GM18520 (cell line): ENCODE data around the gene ANKHD1.
"Not testable (repeated sequence)": the region's sequence is repeated elsewhere in the genome, so short reads cannot be mapped to it uniquely, and the experiment has no call there.

Experiments used
- ATAC-seq: cut with Tn5 transposase; IDR thresholded peaks from one replicate; pipeline ENCODE4 v1.9.1; 2021; ENCODE audit not compliant: unreplicated experiment

Gene ANKHD1

DNA sequence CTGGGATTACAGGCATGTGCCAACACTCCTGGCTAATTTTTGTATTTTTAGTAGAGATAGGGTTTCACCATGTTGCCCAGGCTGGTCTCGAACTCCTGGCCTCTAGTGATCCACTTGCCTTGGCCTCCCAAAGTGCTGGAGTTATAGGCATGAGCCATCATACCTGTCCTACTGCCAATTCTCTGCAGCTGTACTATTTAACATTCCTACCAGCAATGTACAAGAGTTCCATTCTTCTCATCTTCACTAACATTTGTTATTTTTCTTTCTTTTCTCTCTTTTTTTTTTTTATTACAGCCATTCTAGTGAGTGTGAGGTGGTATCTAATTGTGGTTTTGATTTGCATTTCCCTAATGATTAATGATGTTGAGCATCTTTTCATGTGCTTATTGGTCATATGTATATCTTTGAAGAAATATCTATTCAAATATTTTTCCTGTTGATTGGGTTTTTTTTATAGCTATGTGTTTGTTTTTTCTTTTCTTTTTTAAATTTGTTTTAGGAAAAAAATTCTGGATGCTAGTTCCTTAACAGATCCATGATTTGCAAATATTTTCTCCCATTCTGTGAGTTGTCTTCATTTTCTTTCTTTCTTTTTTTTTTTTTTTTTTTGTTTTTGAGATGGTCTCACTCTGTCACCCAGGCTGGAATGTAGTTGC is 17.4 kb downstream of the ANKHD1 start:
- no peak for ATAC-seq

DNA sequence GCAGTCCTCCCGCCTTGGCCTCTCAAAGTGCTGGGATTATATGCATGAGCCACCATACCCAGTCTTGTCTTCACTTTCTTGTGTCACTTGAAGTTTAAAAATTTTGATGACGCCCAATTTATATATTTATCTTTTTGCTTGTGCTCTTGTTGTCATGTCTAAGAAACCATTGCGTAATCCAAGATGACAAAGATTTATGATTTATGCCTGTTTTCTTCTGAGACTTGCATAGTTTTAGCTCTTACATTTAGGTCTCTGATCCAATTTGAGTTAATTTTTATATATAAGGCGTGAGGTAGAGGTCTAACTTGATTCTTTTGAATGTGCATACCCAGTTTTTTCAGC is 18.6 kb downstream of the ANKHD1 start:
- ATAC-seq, result no peak

DNA sequence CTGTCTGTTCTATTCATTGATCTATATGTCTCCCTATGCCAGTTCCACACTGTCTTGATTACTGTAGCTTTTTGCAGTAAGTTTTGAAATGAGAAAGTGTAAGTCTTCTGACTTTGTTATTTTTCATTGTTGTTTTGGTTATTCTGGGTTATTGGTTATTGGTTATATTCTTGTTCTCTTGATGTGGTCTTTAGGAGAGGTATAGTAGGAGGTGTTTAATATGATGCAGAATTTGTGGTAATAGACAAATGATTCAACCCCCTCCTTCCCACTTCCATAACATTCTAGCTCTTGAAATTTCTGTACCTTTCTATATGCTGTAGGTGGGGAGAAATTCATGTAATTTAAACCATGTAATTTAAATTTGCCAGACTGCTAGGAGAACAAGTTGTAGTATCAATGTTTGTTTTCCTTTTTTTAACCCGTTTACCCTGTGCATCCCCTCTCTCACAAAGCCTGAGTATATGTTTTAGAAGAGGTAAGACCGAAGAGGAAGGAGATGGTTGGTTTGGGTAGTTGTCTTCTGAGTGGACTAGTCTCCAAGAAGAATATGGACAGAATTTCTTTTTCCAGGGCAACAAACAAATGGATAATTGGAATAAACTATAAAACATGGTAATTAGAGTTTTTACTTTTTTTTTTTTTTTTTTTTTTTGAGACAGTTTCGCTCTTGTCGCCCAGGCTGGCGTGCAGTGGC is 19.2 kb downstream of the ANKHD1 start:
- ATAC-seq, result no peak

DNA sequence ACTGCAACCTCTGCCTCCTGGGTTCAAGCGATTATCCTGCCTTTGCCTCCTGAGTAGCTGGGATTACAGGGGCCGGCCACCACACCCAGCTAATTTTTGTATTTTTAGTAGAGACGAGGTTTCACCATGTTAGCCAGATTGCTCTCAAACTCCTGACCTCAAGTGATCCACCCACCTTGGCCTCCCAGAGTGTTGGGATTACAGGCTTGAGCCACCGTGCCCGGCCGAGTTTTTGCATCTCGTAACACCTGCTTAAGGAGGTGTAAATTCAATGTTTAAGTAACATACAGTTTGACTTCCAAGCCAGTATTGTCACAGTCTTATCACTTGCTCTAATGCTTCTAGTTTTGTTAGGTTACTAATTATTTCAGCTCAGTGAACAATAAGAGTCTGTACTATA is 19.7 kb downstream of the ANKHD1 start:
- ATAC-seq, result not testable (repeated sequence)

DNA sequence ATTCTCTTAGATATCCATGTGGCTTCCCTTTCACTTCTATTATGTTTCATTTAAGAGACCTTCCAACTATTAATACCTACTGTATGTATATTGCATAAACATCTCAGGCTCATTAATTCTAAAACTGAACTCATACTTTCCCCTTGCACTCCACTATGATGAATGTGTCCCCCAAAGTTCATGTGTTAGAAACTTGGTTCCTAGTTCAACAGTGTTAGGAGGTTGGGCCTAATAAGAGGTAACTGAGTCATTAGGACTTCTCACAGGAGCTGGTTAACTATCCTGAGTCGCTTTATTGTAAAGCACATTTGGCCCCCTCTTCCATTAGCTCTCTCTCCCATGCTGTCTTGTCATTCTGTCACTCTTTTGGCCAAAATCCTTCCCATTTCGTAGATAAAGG is 22.0 kb downstream of the ANKHD1 start:
- no peak for ATAC-seq

DNA sequence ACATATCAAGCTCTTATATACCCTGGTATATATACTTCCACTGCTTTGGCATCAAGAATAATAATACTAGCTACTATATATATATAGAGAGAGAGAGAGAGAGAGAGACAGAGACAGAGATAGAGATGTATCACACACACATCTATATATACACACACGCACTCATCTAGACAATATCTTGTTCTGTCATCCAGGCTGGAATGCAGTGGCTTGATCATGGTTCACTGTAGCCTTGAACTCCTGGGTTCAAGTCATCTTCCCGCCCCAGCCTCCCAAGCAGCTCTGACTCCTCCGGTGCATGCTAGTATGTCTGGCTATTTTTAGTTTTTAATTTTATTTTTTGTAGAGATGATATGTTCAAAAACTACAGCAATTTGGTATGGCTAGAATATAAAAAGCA is 22.5 kb downstream of the ANKHD1 start:
- no peak for ATAC-seq

DNA sequence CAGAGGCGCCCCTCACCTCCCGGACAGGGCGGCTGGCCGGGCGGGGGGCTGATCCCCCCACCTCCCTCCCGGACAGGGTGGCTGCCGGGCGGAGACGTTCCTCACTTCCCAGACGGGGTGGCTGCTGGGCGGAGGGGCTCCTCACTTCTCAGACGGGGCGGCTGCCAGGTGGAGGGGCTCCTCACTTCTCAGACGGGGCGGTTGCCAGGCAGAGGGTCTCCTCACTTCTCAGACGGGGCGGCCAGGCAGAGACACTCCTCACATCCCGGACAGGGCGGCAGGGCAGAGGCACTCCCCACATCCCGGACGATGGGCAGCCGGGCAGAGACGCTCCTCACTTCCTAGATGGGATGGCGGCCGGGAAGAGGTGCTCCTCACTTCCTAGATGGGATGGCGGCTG is 26.1 kb downstream of the ANKHD1 start:
- ATAC-seq, result not testable (repeated sequence)

DNA sequence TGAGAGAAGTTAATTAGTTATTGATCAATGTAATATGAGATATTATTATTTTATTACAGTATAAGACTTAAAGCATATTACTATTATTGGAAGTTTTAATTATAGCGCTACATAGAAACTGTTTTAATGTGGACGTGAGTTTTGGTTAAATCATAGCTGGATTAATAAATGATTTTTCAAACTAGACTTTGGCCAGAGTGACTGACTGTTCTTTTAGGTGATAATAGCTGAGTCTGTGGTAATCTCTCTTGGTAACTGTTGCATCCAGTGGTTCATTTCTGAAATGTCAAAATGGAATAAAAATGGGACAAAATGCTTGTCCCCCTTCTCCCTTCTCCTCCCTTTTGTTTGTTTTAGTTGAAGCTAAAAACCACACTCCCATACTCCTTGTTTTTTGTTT is 28.1 kb downstream of the ANKHD1 start:
- no peak for ATAC-seq

DNA sequence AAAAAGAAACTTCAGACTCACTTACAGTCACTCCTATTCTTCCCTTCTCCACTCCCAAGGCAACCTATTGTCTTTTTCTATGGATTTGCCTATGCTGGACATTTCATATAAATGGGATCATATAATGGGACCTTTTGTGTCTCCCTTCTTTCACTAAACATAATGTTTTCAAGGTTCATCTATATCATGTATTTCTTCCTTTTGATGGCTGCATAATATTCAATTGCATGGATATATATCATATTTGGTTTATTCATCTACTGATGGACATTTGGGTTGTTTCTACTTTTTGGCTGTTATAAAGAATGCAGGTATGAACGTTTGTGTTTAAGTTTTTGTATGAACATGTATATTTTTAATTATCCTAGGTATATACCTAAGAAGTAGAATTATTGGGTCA is 30.6 kb downstream of the ANKHD1 start:
- no peak for ATAC-seq

DNA sequence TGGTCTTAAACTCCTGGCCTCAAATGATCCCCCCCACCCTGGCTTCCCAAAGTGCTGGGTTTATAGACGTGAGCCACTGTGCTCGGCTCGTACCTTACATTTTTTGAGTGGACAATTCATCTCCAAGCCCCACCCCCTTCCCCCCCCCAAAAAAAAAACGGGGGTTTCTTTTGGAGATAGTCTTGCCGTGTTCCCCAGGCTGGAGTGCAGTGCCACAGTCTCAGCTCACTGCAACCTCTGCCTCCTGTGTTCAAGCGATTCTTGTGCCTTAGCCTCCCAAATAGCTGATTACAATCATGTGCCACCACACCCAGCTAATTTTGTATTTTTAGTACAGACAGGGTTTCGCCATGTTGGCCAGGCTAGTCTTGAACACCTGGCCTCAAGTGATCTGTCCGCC is 31.3 kb downstream of the ANKHD1 start:
- ATAC-seq, result no peak

DNA sequence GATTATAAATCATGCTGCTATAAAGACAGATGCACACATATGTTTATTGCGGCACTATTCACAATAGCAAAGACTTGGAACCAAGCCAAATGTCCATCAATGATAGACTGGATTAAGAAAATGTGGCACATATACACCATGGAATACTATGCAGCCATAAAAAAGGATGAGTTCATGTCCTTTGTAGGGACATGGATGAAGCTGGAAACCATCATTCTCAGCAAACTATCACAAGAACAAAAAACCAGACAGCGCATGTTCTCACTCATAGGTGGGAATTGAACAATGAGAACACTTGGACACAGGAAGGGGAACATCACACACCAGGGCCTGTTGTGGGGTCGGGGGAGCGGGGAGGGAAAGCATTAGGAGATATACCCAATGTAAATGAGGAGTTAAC is 55.7 kb downstream of the ANKHD1 start:
- ATAC-seq, result not testable (repeated sequence)

DNA sequence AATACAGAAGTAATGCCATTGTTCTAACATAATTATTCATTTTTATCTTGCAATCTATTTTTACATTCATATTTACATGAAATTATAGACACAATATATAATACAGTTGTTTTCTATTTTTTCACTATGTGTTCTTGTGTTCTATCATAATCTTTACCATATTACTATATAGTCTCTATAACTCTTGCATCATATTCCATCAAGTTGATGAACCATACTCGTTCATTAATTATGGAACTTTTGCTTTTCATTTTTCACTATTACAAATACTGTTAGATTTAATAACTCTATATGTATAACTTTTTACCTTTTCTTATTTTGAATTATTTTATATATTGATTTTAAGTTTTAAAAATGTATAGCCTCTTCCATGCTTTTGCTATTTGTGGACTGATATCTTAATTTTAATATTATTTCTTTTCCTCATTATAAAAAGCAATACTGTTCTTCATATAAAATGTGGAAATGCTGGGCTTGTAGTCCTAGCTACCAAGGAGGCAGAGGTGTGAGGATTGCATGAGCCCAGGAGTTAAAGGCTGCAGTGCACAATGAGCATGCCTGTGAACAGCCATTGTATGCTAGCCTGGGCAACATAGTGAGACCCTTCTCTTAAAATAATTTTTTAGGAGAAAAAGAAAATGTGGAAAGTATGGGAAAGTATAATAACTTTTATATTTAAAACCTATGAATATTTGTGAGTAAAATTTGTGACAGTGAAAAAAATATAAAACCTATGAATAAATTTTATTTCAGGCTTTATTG is 65.5 kb downstream of the ANKHD1 start:
- ATAC-seq, result no peak

DNA sequence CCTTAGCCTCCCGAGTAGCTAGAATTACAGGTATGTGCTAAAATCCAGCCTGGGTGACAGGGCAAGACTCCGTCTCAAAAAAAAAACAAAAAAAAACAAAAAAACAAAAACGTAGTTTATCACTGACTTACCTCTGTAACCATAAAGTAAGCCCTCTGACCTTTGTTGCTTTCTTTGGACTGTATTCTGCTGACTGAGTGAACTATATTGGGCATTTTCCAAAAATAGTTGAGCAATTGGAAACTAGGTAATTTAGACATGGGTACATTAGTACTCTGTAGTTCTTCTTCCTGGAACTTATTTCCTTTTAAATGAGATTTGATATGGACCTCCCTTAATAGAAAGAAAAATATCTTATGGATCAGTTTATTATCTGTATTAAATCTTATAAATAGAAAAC is 66.6 kb downstream of the ANKHD1 start:
- no peak for ATAC-seq

DNA sequence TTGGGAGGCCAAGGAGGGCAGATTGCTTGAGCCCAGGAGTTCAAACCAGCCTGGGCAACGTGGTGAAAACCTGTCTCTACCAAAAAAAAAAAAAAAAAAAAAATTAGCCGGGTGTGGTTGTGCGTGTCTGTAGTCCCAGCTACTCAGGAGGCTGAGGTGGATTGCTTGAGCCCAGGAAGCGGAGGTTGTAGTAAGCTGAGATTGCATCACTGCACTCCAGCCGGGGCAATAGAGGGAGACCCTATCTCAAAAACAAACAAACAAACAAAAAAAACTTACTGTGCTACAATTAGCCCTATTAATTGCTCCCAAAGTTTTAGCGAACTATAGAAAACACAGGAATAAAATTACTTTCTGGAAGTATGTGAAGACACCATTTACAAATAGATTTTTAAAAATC is 67.6 kb downstream of the ANKHD1 start:
- no peak for ATAC-seq

DNA sequence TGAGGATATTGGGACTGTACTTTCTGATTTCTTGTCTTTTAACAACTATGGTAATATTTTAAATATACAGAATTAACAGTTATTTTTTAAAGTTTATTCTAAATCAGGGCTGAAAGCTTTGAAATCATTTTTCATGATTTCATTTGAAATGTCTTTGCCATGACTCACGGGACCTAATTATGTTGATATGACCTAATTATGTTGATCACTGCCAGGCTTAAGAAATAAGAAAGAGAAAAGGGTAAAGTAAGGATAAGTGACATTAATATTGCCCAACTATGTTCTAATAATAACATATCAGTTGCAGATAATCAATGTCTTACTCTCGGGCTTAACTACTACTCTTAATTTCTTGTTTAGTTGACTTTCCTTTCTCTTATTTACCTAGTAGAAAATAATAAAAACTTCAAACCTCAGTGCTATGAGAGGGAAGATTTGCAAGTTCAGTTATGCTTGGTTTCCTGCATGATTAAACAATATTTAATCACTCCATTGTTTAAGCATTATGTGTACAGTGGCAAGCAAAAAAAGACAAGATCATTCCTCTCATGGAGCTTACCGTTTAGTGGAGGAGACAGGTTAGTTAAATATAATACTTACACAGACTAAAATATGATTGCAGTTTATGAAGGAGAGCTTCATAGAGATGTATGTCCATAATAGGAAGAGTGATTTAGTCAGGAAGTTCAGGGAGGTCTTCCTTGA is 78.8 kb downstream of the ANKHD1 start:
- ATAC-seq, result no peak

DNA sequence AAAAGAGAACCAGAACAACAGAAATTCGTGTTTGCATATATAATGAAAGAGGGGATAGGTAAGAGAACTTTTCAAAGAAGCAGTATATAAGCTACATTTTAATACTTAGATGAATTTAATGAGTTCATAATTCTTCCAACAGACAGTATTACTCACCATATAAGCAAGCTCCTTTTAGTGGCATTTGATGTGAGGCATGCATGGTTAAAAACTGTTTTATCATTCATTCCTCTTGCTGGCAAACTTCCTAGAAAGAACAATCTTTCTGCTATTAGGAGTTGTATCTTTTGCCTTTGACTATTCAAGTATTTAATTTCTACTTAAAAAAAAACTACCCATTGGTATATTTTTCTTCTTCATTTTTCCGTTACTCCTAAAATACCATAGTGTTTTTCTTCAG is 80.1 kb downstream of the ANKHD1 start:
- ATAC-seq, result no peak

DNA sequence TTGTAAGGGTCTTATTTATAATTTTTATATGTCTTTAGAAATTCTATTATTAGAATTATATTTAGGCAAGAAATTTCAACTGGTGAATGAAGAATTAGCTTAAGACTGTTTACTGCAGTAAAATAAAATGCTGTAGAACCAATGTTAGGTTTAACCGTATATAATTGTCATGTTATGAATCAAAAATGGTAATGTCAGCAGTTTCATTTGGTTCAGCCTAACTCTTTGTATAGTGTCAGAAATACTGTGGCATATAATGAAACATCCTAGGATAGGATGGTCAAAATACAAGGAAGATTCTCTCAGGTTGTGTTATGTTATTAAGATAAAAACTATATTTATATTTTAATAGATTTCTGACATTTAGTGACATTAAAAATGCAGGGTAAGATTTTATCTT is 81.4 kb downstream of the ANKHD1 start:
- ATAC-seq, result no peak

DNA sequence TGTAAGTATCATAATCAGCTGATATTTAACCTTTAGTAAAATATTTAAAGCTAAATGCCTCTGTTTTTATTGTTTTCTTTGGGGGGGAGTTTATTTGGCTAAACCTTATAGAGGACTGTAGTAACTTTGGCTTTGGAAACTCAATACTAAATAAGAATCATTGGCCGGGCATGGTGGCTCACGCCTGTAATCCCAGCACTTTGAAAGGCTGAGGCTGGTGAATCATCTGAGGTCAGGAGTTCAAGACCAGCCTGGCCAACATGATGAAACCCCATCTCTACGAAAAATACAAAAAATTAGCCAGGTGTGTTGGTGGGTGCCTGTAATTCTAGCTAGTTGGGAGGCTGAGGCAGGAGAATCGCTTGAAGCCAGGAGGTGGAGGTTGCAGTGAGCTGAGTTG is 86.5 kb downstream of the ANKHD1 start:
- ATAC-seq, result not testable (repeated sequence)

DNA sequence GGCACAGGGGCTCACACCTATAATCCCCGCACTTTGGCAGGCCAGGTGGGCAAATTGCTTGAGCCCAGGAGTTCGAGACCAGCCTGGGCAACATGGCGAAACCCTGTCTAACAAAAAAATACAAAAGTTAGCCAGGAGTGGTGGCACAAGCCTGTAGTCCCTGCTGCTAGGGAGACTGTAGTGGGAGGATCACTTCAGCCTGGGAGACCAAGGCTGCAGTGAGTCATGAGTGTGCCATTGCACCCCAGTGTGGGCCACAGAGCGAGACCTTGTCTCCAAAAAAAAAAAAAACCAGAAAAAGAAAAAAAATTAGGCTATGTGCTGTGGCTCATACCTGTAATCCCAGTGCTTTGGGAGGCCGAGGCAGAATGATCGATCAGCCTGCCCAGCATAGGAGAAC is 87.3 kb downstream of the ANKHD1 start:
- ATAC-seq, result no peak

DNA sequence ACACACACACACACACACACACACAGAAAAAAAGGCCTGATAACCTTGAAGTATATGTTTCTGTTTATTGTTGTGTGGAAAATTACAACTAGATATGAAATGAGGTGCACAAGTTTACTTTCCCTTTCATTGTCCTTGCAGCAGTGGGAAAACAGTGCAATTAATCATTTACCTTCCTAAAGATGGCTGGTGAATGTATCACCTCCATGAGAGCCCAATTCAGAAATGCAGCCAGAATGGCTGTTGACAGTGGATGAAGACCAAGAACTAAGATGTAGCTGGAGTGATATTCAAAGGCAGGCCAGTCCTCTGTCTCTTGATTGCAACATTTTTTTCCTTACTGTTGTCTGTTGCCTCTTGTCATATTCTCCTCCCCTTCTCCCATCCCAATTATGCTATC is 96.3 kb downstream of the ANKHD1 start:
- ATAC-seq, result no peak

DNA sequence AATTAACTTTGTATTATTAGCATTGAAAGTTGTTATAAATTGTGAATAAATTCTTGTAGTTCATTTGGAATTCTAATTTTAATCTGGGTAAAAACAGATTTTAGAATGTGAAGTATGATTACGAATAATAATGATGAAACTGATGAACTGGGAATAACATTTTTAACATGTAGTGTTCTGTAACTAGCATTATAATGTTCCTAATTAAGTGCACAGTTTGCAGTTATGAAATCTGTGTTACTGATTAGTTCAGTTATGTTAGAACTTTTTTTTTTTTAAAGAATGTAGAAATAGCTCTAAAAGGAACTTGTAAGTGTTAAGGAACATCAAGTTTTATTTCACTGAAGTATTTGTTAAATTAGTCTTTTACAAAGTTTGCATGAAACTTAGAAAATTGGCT is 97.0 kb downstream of the ANKHD1 start:
- ATAC-seq, result no peak

DNA sequence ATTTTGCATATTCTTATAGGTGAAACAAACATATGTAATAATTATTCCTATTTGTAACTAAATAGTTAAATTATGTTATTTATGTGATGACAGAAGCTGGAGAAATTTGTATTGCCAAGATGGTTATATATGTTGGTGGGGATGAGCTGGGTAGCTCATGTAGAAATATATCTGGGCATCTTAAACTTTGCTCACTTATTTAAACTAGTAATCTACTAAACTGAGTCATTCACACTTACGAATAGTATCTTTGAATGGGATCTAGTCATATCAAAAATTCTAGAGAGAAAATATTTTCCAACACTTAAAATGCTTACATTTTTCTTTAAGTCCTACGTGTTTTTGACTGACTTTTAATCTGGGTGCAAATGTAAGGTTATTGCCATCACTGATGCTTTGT is 101.2 kb downstream of the ANKHD1 start:
- ATAC-seq, result no peak
